HG02840 (cell line): ENCODE results near the gene FXR2.

Source experiments
- ATAC-seq: cut with Tn5 transposase; IDR thresholded peaks from one replicate; pipeline ENCODE4 v1.9.1; 2021; ENCODE audit warnings: mild to moderate bottlenecking, moderate library complexity, moderate number of reproducible peaks; ENCODE audit not compliant: unreplicated experiment, low FRiP score

FXR2 gene

DNA sequence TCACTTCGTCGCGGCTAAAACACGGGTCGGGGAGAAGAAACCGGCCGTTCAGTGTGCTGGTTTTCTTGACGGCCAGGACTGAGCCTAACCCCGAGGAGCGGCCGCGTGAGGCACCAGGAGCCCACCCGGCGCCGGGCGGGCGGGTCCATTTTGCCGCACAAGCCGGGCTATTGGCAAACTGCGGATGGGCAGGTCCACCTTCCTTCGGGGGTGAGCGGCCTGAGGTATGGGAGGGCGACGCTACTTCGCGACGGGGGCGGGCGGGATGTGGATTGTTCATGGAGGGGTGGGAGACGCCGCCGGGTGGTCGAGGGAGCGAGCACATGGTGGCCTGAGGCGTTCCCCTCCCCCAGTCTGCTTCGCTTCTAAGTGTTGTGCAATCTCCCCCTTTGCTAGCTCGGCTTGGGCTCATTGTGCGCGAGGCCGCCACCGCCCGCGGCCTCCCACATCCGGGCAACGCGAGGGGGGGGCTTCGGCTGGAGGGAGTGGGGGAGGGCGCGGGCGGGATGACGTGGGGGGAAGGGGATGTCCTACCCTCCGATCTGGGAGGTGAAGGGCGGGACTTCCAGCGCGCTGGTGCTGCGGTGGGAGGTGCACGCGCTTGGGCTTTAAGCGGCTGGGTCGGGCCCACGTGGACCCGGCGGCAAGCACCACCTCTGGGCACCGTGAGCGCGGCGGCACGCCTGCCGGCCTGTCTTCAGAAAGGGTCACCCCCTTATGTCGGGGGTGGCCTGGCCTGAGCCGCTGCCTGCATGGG, 41.2 kb downstream of the FXR2 start:
- no peak for ATAC-seq

DNA sequence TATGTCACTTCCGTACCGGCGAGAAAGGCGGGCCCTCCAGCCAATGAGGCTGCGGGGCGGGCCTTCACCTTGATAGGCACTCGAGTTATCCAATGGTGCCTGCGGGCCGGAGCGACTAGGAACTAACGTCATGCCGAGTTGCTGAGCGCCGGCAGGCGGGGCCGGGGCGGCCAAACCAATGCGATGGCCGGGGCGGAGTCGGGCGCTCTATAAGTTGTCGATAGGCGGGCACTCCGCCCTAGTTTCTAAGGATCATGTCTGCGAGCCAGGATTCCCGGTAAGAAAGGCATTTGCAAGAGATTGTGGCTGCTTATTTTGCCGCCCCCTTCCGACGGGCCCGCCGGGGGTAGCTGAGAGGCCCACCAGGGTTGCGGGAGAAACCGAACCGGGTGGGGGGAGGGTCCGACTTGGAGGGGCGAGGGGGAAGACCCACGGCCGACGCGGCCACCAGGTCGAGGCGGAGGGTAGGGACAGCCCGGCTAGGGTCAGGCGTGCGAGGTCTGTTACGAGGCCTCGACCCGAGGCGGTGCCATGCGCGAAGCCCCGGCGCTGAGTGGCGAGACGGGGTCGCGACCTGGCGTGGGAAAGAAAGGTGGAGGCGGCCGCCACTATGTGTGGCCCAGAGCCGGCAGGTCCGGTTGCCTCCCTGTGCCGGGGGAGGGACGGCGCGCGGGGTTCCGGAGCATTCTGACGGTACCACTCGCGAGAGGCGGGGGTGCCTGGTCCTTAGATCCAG, 41.9 kb downstream of the FXR2 start:
- ATAC-seq = peak; percentile 88

DNA sequence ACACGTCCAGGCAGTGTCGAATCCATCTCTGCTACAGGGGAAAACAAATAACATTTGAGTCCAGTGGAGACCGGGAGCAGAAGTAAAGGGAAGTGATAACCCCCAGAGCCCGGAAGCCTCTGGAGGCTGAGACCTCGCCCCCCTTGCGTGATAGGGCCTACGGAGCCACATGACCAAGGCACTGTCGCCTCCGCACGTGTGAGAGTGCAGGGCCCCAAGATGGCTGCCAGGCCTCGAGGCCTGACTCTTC, 42.4 kb downstream of the FXR2 start:
- no peak for ATAC-seq

DNA sequence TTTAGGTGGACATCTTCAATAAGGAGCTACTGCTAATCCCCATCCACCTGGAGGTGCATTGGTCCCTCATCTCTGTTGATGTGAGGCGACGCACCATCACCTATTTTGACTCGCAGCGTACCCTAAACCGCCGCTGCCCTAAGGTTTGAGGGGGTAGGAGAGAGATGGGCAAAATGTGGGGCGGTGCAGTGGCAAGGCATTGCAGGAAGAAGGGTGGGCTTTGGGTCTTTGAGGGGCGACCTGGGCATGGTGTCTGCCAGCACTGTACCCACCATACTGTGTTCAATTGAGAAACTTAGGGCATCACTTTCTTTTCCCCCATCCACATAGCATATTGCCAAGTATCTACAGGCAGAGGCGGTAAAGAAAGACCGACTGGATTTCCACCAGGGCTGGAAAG, 44.3 kb downstream of the FXR2 start:
- no peak for ATAC-seq

DNA sequence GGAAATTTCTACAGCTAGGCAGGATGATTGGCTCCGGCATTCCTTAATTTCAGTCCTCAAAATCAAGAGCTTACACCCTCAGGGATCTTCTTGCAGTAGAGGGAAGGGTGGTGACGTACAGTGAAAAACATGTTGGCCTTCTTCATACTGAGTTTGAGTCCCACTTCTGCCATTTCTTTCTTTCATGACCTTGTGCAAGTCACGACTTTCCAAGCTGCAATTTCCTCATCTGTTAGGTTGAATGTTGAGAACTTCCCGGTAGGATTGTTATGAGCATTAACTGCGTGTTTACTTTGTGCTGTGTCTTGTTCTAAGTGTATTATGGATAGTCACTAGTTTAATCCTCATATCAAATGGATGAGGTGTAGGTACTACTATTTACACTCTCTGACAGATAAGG, 45.1 kb downstream of the FXR2 start:
- ATAC-seq = no peak

DNA sequence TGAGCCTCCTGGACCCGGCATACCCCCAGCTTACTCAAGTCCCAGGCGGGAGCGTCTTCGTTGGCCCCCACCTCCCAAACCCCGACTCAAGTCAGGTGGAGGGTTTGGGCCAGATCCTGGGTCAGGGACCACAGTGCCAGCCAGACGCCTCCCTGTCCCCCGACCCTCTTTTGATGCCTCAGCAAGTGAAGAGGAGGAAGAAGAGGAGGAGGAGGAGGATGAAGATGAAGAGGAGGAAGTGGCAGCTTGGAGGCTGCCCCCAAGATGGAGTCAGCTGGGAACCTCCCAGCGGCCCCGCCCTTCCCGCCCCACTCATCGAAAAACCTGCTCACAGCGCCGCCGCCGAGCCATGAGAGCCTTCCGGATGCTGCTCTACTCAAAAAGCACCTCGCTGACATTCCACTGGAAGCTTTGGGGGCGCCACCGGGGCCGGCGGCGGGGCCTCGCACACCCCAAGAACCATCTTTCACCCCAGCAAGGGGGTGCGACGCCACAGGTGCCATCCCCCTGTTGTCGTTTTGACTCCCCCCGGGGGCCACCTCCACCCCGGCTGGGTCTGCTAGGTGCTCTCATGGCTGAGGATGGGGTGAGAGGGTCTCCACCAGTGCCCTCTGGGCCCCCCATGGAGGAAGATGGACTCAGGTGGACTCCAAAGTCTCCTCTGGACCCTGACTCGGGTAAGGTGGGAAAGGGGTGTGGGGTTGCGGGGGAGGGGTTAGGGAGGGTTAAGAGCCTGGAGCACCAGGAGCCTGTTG, 51.4 kb downstream of the FXR2 start:
- ATAC-seq = no peak

DNA sequence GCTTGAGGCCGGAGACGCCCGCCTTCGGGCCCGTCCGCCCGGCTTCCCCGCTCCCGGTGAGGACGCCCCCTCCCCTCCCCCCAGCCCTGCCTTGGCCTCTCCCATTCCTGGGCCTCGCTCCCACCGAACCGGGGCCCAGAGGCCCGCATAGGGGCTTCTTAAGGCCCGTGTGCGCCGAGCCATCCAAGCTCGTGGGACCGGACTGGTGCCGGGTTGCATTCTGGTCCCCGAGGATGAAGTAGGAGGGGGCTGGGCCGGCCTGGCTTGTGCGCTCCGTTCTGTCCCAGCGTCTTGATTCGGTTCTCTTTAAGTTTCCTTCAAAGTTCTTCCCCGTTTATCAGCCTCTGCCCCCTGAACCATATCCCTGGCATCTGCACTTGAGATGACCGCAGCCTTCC, 52.5 kb downstream of the FXR2 start:
- ATAC-seq = peak; percentile 10

DNA sequence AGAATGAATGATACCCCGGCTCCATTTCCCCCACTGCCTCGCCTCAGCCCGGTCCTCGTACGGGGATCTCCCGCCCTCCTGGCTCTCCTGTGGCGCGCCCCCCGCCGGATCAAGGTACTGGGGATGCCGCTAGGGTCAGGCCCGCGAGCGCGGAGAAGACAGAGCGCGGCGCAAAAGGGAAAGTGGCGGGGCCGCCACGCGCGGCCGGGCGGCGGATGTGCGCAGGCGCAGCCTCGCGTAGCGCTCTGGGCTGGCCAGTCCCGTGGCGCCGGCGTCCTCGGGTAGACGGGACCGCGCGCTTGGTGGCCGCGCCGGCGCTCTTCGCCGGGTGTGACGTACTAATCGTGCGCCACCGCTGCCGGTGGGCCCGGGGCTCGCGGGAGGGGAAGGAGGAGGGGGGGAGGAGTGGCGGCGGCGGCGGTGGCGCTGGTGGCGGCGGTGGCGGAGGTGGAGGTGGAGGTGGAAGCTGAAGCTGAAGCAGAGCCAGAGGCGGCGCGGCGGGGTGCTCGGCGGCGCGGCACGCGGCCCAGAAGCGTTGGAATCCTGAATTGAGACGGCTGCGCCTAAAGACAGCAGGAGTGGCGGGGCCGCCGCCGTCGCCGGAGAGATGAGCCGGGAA, 53.0 kb downstream of the FXR2 start, which contains the start of gene SENP3:
Gene SENP3, plus strand, starts transcription at position 331 of the 619 bp plus-strand sequence. CDS start 1,158 bp downstream, outside the sequence.
- peak; percentile 65 for ATAC-seq

DNA sequence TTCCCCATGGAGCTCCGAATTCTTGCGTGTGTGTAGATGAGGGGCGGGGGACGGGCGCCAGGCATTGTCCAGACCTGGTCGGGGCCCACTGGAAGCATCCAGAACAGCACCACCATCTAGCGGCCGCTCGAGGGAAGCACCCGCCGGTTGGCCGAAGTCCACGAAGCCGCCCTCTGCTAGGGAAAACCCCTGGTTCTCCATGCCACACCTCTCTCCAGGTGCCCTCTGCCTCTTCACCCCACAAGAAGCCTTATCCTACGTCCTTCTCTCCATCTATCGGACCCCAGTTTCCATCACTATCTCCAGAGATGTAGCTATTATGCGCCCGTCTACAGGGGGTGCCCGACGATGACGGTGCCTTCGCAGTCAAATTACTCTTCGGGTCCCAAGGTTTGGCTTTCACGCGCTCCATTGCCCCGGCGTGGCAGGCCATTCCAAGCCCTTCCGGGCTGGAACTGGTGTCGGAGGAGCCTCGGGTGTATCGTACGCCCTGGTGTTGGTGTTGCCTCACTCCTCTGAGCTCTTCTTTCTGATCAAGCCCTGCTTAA, 53.6 kb downstream of the FXR2 start:
- ATAC-seq = peak; percentile 39

DNA sequence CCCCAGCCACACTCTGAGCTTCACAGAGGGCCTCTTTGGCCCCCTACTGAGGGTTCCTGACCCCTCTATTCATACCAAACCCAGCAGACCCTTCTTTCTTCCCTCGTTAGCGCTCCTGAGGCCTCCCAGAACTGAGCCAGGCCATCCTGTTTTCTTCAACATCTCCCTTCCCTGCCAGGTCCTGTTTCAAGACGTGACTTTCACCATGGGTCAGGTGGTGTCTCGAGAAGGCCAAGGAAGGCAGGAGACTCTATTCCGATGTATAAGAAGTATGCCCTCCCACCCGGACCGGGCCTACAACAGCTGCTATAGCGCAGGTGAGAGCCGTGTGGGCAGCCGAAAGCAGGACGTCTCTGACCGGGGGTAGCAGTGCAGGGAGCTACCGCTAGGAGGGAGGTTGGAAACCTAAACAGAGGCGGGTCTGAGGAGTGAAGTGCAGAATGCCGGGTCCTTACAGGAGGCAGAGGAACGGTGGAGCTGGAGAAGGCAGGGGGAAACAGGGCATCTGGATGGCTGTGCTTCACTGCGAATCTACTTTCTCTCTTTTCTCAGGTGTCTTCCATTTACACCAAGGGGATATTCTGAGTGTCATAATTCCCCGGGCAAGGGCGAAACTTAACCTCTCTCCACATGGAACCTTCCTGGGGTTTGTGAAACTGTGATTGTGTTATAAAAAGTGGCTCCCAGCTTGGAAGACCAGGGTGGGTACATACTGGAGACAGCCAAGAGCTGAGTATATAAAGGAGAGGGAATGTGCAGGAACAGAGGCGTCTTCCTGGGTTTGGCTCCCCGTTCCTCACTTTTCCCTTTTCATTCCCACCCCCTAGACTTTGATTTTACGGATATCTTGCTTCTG, 54.3 kb downstream of the FXR2 start:
- ATAC-seq = no peak

DNA sequence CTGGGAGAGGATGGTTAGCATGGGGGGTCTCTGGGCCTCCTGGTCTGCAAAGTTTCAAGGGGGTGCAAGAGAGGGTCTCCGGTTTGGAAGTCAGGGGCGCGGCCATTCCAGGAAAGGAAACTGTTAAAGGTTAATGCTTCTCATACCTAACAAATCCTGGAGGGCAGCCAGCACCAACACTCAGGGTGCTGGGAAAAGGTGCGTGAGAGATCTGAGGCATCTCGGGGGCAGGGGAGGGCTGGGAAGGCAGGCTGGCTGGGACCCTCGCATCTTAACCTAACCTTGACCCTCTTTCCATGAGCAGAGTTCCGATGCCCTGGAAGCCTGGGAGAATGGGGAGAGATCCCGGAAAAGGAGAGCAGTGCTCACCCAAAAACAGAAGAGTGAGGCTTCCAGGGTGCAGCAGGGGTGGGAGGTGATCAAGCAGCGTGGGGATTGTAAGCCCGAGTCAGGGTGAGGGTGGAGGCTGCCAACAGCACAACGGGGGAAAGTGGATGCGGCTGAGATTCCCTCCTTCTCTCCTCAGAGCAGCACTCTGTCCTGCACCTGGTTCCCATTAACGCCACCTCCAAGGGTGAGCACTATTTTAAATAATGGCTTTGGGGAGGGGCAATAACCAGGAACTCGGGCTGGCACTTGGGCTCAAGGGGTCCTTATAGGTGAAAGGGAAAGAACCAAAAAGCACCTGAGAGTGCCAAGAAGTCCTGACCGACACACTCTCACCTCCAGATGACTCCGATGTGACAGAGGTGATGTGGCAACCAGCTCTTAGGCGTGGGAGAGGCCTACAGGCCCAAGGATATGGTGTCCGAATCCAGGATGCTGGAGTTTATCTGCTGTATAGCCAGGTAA, 55.2 kb downstream of the FXR2 start:
- ATAC-seq = no peak

DNA sequence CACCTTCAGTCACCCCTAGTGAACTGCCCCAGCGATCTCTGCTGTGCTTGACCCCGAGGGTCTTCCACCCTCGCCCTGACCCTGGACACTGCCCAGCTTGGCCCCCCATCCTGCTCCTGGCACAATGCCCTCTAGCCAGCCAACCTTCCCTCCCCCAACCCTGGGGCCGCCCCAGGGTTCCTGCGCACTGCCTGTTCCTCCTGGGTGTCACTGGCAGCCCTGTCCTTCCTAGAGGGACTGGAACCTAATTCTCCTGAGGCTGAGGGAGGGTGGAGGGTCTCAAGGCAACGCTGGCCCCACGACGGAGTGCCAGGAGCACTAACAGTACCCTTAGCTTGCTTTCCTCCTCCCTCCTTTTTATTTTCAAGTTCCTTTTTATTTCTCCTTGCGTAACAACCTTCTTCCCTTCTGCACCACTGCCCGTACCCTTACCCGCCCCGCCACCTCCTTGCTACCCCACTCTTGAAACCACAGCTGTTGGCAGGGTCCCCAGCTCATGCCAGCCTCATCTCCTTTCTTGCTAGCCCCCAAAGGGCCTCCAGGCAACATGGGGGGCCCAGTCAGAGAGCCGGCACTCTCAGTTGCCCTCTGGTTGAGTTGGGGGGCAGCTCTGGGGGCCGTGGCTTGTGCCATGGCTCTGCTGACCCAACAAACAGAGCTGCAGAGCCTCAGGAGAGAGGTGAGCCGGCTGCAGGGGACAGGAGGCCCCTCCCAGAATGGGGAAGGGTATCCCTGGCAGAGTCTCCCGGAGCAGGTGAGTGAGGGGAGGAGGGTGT, 56.0 kb downstream of the FXR2 start, which contains the start of gene TNFSF13:
Gene TNFSF13, plus strand, starts transcription at position 207 of the 776 bp plus-strand sequence. Its CDS starts 290 bp downstream, at position 497.
- no peak for ATAC-seq

DNA sequence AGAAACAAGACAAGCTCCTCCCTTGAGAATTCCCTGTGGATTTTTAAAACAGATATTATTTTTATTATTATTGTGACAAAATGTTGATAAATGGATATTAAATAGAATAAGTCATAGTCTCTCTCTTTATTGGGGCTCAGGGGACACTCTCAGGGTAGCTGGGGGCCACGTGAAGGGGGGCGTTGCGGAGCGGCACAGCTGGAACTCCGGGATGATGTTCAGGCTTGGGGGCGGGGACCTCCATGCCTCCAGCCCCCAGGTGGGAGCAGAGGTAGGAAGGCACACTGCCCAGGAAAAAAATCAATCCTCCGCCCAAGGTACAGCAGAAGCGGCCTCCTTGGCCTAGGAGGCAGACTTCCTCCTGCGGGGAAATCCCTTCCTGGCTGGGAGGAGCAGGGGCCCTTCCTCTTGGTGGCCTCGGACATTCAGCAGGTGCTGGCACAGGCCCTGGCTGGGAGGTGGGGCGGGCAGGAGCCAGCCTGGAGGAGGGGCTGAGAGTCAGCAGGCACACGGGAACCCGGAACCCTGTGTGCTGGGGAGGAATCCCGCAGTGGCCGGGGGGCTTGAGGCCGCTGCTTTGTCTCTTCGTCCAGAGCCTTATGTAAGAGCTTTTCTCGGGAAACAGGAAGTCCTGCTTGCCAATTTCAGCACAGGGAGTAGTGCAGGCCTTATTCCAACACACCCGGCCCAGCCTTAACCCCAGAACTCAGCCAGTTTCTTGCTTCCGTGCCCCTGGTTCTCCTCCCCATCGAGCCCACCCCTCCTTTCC, 56.7 kb downstream of the FXR2 start:
- no peak for ATAC-seq

DNA sequence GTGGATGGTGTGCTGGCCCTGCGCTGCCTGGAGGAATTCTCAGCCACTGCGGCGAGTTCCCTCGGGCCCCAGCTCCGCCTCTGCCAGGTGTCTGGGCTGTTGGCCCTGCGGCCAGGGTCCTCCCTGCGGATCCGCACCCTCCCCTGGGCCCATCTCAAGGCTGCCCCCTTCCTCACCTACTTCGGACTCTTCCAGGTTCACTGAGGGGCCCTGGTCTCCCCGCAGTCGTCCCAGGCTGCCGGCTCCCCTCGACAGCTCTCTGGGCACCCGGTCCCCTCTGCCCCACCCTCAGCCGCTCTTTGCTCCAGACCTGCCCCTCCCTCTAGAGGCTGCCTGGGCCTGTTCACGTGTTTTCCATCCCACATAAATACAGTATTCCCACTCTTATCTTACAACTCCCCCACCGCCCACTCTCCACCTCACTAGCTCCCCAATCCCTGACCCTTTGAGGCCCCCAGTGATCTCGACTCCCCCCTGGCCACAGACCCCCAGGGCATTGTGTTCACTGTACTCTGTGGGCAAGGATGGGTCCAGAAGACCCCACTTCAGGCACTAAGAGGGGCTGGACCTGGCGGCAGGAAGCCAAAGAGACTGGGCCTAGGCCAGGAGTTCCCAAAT, 57.4 kb downstream of the FXR2 start:
- no peak for ATAC-seq

DNA sequence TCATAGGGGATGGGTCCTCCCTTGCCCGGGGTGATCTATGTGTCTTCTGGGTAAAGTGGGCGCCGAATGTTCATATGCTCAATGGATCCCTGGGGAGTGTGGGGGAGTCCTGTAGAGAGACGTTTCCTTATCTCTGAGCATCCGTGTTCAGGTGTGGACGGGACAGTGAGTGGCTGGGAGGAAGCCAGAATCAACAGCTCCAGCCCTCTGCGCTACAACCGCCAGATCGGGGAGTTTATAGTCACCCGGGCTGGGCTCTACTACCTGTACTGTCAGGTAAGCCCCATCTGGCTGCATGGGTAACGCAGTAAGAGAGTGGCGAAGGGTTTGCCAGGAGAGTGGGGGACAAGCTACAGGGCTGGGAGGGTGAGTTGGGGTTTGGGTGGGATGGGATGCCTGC, 58.1 kb downstream of the FXR2 start:
- no peak for ATAC-seq

DNA sequence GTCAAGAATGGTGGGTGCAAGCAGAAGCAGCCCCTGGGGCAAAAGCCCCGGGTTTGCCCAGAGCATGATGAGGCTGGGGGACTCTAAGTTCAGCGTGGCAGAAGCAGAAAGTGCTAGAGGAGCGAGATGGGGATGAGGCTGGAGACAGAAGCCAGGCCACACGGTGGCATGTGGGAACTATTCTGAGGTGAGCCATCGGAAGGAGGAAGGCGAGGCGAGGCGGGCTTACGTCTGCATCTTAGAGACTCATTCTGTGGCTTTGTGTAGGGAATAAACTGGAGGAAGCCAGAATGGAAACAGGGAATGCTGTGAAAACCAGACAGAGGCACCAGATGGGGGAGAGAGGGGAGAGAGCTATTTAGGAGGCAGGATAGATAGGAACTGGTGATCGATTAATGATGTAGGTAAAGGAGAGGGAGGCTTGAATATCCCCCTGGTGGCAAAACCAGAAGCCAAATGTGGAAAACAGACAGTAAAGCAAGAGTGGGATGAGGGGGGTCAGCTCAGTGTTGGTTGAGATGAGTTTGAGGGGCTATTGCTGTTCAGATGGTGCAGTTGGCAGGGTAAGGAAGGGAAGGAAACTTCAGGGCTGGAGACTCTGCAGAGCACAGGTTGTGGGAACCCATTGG, 59.3 kb downstream of the FXR2 start:
- no peak for ATAC-seq
